ENCODE results near the gene MUC2.

MUC2 gene

DNA sequence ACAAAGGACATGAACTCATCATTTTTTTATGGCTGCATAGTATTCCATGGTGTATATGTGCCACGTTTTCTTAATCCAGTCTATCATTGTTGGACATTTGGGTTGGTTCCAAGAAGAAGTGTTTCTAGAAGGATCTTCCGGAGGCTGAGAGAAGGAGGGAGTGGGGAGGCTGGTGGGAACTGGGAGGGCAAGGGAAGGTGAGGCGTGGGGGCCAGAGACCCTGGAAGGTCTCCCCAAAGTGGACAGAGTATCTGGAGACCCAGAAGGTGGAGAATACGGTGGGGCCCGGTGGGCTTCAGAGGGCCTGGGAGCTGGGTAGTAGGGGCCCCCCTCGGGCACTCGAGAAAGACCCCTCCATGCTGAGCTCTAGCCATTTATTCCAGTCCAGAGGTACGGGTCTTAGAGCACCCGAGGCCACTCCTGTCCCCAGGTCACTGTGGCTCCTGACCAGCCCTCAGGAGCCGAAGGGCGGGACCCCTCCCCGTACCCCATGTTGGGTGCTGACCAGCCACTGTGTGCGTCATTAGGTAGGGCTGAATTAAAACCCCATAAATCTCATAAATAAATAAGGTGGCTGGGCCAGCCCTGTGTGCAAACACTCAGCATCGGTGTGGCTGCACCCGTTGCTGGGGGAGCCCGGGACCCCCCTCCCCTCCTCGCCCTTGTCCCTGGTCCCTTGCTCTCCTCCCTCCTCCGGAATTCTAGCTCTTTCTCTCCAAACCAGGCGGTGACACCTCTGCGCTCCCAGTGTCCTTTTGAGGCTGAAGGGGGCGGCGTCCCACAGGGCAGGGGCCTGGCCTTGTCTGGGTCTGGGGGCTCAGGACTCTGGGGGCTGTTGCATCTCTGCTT, 44.3 kb downstream of the MUC2 start:
- no peak for DNase-seq (ENCODE audit: low read depth in 1 of 2, low spot score in 1 of 2)

DNA sequence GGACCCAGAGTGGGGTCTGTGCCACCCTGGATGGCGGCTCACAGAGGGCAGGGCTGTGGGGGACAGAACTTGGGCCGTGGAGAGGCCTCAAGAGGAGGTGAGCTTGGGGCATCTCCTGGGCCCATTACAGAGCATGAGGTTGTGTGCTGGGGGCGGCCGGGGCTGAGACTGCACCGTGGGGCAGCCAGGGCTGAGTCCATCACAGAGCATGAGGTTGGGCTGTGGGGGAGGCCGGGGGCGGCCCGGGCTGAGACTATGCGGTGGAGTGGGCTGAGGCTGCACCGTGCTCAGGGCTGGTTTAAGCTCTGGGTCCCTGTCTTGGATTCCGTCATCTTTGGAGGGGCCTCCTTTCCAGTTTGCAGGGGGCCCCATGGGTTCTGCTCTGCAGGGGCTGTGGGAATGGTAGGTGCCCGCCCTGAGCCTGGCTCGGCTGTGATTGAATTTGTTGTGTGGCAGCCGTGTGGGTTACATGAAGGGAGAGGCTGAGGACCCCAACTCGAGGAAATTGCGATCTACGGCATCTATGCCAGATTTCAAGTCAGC, 45.0 kb downstream of the MUC2 start:
- DNase-seq (ENCODE audit: low read depth in 1 of 2, low spot score in 1 of 2), result no peak

DNA sequence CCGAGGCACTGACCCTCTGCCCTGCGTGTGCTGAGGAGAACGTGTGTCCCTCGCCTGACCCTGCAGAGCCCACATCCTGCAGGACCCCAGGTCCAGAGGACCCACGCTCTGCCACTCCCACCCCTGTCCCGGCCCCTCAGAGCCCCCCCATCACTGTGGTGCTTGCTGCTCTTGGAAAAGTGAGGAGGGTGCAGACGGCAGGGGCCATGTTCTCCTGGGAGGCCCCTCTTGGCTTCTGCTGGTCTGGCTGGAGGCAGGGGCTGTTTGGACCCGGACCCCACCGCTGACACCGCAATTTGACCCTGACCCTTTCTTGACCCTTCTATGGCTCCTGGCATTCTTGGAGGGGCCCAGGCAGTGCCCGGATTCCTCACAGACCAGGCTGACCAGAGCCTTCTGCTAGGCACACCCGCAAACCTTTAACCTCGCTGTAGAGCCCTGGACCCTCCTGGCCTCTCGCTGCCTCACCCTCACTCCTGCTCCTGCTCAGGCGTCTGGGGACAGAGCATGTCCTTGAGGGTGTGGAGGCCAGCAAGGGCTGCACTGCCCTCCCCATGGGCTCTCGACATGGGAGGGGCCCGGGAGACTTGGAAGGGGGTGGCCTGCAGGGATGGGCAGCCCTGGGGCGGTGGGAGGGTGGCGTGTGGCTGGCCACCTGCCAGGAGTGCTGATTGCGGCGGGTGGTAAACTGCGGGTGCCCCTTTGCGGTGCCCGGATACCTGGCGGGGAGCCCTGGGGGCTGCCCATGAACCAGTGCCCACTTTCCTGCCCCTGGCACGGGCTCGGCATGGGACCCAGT, 46.1 kb downstream of the MUC2 start:
- DNase-seq (ENCODE audit: low read depth in 1 of 2, low spot score in 1 of 2), result no peak

DNA sequence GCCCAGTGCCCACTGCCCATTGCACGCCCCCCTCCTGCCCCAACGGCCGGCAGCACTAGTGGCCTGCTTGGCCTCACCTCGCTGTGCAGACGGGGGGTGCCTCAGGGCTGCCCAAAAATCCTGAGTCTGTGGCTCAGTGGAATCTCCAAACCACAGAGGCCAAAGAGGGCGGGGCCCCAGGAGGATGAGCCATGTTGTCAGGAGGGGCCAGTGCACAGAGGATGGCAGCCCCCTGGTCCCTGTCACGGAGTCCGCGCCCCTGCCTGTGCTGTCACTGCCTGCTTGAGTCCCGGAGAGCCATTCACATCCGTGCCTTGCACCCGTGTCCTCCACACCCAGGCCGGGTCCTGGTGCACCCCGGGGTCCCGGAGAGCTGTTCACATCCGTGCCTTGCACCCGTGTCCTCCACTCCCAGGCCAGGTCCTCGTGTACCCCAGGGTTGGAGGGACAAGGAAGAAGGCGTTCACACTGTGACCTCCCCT, 46.7 kb downstream of the MUC2 start:
- DNase-seq (ENCODE audit: low read depth in 1 of 2, low spot score in 1 of 2), result peak in 1 of 2 donors; percentile 1

DNA sequence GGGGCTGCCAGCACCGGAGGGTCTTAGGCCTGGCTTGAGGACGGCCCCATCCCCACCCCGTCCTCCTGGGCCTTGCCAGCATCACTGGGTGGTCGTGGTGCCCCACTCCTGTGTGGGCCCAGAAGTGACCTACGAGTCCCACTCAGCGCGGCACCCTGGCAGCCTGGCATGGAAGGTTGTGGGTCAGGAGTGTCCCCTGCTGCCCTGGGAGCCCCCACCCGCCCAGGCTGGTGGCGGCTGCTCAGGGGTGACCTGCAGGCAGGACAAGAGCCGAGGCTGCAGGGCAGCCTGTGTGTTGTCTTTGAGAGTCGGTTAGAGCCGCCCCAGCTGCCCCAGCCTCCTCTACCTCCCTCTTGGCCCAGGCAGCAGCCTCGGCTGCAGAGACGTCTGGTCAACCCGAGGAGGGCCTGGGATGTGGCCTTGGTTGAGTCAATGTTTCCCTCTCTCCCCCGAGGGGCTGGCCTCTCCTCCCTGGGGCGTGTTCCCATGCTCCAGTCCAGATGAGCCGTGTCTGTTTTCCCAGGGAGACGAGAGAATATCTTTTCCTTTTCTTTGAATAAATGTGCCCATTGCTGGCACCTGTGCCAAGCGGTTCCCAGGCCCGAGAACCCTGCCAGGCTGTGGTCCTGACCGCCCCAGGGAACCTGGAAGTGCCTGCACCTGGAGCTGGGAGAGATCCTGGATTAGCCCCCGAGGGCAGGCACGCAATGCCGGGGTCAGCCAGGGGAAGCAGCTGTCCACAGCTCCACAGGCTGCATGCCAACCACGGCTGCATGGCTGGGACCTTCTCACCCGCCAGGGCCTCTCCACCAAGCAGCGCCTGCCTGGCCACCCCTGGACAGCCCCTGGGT, 47.4 kb downstream of the MUC2 start:
- DNase-seq (ENCODE audit: low read depth in 1 of 2, low spot score in 1 of 2), result no peak

DNA sequence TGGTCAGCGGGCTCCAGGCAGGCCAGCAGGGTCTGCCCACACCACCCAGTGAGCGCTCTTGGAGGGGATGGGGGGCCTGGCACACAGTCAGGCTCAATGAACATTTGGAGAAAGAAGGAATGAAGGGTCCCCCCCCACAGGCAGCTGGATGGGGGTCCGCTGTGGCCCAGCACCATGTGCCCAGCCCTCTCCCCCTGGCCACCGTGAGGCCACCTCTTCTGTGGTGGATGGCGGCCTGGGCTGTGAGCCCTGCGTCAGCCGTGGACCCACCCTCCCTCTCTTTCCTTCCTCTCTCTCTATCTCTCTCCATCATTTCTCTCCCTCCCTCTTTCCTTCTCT, 48.0 kb downstream of the MUC2 start:
- DNase-seq (ENCODE audit: low read depth in 1 of 2, low spot score in 1 of 2), result no peak

DNA sequence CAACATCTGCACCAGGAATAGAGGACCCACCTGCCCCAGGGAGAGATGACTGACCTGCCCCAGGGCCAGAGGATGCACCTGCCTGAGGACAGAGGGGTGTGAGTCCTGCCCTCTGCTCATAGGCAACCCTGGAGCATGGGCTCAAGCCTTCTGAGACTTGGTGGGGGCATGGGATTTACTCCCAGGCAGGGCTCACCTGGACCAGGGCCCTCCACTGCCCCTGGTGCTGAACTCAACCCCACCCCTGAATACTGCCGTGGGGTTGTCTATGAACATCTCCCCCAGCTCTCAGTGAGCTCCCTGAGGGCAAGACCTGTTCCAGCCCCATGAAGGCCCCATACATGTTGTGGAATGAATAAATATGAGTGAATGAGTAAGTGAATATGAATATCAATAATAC, 49.3 kb downstream of the MUC2 start:
- DNase-seq (ENCODE audit: low read depth in 1 of 2, low spot score in 1 of 2), result no peak

Data from activated T-helper 1 cell treated with anti-CD3 and anti-CD28 coated beads, Interleukin-2, amount 50 U/mL, for 16 hours (primary cell).